CD4-positive, CD25-positive, alpha-beta regulatory T cell (primary cell): Measurements from ENCODE around the gene HNF1B. TPM values are rescaled to one million over a fixed set of nuclear protein-coding genes. Genes with fewer than 3 reads are reported as not detected.

Source experiments
- ATAC-seq, 2 donors: fragments of 150-1000 bp; cut with Tn5 transposase; one replicate each; pipeline ENCODE4 v1.10.0; 2021; ENCODE audit warnings: low read depth in 2 of 2, moderate number of reproducible peaks in 2 of 2, moderate library complexity in 1 of 2
- DNase-seq, 3 donors: peaks; one replicate each; pipeline versions ENCODE4 v3.0.0 to v3.0.0-alpha.2; 2012 to 2022; ENCODE audit warnings: mixed read lengths in 1 of 3
- H3K27ac ChIP-seq: one replicate; pipeline ENCODE4 v1.7.0; 2013; ENCODE audit warnings: mild to moderate bottlenecking, low read length; ENCODE audit not compliant: insufficient read depth, poor library complexity, severe bottlenecking
- H3K27me3 ChIP-seq: one replicate; pipeline ENCODE4 v1.7.0; 2013; ENCODE audit warnings: low read length; ENCODE audit not compliant: control insufficient read depth, insufficient read depth
- H3K36me3 ChIP-seq: one replicate; pipeline ENCODE4 v1.7.0; 2013; ENCODE audit warnings: mild to moderate bottlenecking, low read length, moderate library complexity; ENCODE audit not compliant: control insufficient read depth, insufficient read depth
- H3K4me1 ChIP-seq: 2 replicates; pipeline ENCODE4 v1.7.0; 2013; ENCODE audit warnings: mild to moderate bottlenecking, low read length; ENCODE audit not compliant: insufficient read depth, control insufficient read depth, poor library complexity, severe bottlenecking
- H3K4me3 ChIP-seq: one replicate; pipeline ENCODE4 v1.7.0; 2013; ENCODE audit warnings: low read depth, mild to moderate bottlenecking, low read length, moderate library complexity
- H3K9me3 ChIP-seq, 2 experiments: 1 replicate in 1 of 2; 2 replicates in 1 of 2; pipeline ENCODE4 v1.7.0; 2013; ENCODE audit warnings: low read length in 2 of 2, mild to moderate bottlenecking in 1 of 2, moderate library complexity in 1 of 2; ENCODE audit not compliant: control insufficient read depth in 2 of 2
- H3K27ac Mint-ChIP-seq, 3 donors: one replicate each; pipeline ENCODE4 v1.8.0; 2020 to 2022; ENCODE audit warnings: mild to moderate bottlenecking in 3 of 3, mixed read lengths in 3 of 3, moderate library complexity in 2 of 3
- H3K27me3 Mint-ChIP-seq: one replicate; pipeline ENCODE4 v1.8.0; 2022; ENCODE audit warnings: mild to moderate bottlenecking, mixed read lengths
- H3K36me3 Mint-ChIP-seq: one replicate; pipeline ENCODE4 v1.8.0; 2020; ENCODE audit warnings: mixed read lengths
- H3K4me1 Mint-ChIP-seq, 4 donors: one replicate each; pipeline ENCODE4 v1.8.0; 2020 to 2022; ENCODE audit warnings: mixed read lengths in 4 of 4, mild to moderate bottlenecking in 1 of 4
- H3K4me3 Mint-ChIP-seq, 4 donors: one replicate each; pipeline ENCODE4 v1.8.0; 2020 to 2022; ENCODE audit warnings: mild to moderate bottlenecking in 4 of 4, mixed read lengths in 4 of 4, moderate library complexity in 3 of 4
- H3K9me3 Mint-ChIP-seq, 7 donors: one replicate each; pipeline ENCODE4 v1.8.0; 2020 to 2022; ENCODE audit warnings: mixed read lengths in 7 of 7, mild to moderate bottlenecking in 3 of 7, moderate library complexity in 2 of 7
- polyA plus RNA-seq, 4 donors: library from polyadenylated mRNA; unstranded; fragments of 300-500 nt; fragmentation: Illumina TruSeq; gene quantifications; one replicate each; pipeline ENCODE4 v1.2.3, GENCODE V29; 2021
- total RNA-seq: library from RNA; stranded (reverse); gene quantifications from one replicate; pipeline ENCODE4 v1.2.3, GENCODE V29; 2022

Gene HNF1B
- total and polyA plus RNA-seq, 5 donors from 2014 or later, result not detected

DNA sequence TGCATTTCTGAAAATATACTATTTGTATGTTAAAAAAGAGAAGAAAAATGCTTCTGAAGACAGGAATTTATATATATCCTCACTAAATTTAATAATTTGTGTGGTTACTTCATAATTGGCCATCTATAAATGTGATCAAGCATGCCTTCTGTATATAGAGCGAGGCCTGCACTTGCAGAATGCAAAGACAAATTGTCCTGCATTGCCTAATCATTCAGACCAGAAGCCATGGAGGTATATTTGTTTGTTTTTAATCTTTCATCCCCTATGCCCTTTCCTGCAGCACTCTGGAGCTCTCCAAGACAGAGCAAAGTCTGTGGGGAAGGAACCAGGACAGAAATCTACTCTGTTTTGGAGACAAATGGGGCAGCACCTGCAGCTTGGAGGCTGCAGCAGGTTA is 77.8 kb downstream of the HNF1B start:
- H3K4me1 ChIP-seq, result no peaks in the 10 kb centered on the region
- peaks cover 19% of the 10 kb centered on the region for H3K27me3 Mint-ChIP-seq
- no peak for DNase-seq
- H3K27ac Mint-ChIP-seq, result no peak overlapping the region
- no peak overlapping the region for H3K4me3 ChIP-seq
- H3K4me3 Mint-ChIP-seq, result no peak overlapping the region
- no peaks in the 10 kb centered on the region for H3K9me3 Mint-ChIP-seq
- no peaks in the 10 kb centered on the region for H3K36me3 ChIP-seq
- H3K27ac ChIP-seq, result no peak overlapping the region
- no peaks in the 10 kb centered on the region for H3K4me1 Mint-ChIP-seq
- H3K36me3 Mint-ChIP-seq, result no peaks in the 10 kb centered on the region
- H3K9me3 ChIP-seq, result no peaks in the 10 kb centered on the region
- no peak for ATAC-seq
- peaks cover 3% of the 10 kb centered on the region for H3K27me3 ChIP-seq

DNA sequence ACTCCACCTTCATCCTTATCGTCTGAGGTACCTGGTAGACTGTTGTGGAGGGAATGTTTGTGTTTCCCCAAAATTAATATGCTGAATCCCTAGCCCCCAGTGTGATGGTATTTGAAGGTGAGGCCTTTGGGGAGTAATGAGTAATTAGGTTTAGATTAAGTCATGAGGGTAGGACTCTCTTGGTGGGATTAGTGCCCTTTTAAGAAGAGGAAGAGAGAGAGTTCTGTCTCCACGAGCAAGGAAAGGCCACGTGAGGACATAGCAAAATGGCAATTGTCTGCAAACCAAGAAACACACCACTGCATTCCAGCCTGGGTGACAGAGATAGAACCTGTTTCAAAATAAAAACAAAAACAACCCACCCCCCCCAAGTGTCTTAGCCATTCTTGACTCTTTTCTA is 80.6 kb downstream of the HNF1B start:
- Histone ChIP-seq H3K27ac (no peak overlapping the region), H3K4me3 (no peak overlapping the region), H3K27me3 (peaks cover 5% of the 10 kb centered on the region), H3K9me3 (no peaks in the 10 kb centered on the region), H3K4me1 (no peaks in the 10 kb centered on the region), H3K36me3 (no peaks in the 10 kb centered on the region)
- Mint-ChIP-seq H3K36me3 (no peaks in the 10 kb centered on the region), H3K27ac (no peak overlapping the region), H3K27me3 (peaks cover 33% of the 10 kb centered on the region), H3K9me3 (no peaks in the 10 kb centered on the region), H3K4me3 (no peak overlapping the region), H3K4me1 (no peaks in the 10 kb centered on the region)
- ATAC-seq (no peak), DNase-seq (no peak)

DNA sequence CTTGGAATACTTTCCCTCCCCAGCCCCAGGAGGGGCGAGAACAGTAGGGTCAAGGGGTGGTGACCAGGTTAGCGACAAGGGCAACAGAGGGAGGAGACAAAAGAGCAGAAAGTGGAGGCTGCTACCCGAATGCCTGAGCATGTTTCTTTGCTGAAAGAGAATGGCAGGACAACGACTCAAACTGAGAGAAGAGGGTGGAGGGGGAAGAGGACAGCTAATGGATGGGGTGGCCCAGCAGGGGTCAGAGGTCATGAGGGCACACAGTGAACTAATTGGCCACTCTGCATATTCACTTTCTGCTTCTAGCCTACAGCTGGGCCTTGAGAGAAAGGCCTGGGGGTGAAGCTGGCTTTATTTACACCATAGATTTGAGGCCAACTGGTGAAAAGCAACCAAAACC is 82.5 kb downstream of the HNF1B start:
- Histone ChIP-seq H3K4me1 (no peaks in the 10 kb centered on the region), H3K27ac (no peak overlapping the region), H3K4me3 (no peak overlapping the region), H3K9me3 (no peaks in the 10 kb centered on the region), H3K27me3 (peaks cover 5% of the 10 kb centered on the region), H3K36me3 (no peaks in the 10 kb centered on the region)
- no peak overlapping the region for H3K4me3 Mint-ChIP-seq
- H3K9me3 Mint-ChIP-seq, result no peaks in the 10 kb centered on the region
- H3K36me3 Mint-ChIP-seq, result no peaks in the 10 kb centered on the region
- ATAC-seq (no peak), DNase-seq (no peak)
- H3K27ac Mint-ChIP-seq, result no peak overlapping the region
- no peaks in the 10 kb centered on the region for H3K4me1 Mint-ChIP-seq
- peaks cover 33% of the 10 kb centered on the region for H3K27me3 Mint-ChIP-seq

DNA sequence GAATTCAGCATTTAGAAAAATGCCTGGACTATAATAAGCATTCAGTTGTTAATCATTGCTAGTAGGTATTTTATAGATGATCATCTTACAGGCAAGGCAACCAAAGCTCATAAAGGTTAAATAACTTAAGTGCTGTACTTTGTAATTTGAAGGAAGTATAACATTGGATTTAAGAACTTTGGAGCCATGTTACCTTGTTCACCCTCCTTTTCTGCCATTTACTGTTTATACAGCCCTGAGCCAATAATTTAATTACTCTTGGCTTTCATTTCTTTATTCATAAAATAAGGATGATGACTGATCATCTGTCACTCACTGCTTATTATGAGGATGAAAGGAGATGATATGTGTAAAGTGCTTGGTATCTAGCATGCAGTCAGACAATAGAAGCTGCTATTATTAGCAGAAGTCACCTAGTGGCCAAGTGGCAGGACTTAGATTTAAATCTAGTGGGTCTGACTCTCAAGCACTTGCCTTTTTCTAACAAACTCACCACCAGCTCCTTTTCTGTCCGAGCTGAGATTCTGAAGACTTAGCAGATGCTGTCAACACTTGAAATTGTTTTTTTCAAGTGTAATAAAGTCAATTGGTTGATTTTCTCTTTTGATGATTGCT is 83.4 kb downstream of the HNF1B start:
- DNase-seq (no peak), ATAC-seq (no peak)
- Histone ChIP-seq H3K36me3 (no peaks in the 10 kb centered on the region), H3K4me1 (no peaks in the 10 kb centered on the region), H3K4me3 (no peak overlapping the region), H3K27me3 (peaks cover 5% of the 10 kb centered on the region), H3K27ac (no peak overlapping the region), H3K9me3 (no peaks in the 10 kb centered on the region)
- no peak overlapping the region for H3K4me3 Mint-ChIP-seq
- H3K36me3 Mint-ChIP-seq, result no peaks in the 10 kb centered on the region
- H3K4me1 Mint-ChIP-seq, result no peaks in the 10 kb centered on the region
- peaks cover 33% of the 10 kb centered on the region for H3K27me3 Mint-ChIP-seq
- no peak overlapping the region for H3K27ac Mint-ChIP-seq
- H3K9me3 Mint-ChIP-seq, result no peaks in the 10 kb centered on the region

DNA sequence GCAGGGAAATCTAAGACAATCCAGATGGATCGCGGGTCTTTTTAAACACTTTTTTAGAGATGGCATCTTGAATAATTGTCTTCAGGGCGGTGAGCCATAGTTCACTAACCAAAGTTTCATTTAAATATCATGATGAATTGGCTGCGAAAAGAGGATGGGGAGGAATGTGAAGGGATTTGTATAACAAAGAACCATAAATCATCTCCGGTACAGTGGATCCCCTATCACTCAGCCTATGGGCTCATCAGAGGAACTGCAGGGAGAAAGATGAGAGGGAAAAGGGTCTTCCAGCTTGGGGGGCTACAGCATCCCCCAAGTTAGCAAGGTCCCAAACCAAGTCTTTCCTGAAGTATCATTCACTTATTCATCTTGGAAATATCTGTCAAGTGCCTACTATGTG is 84.9 kb downstream of the HNF1B start:
- H3K27me3 Mint-ChIP-seq, result peaks cover 33% of the 10 kb centered on the region
- ATAC-seq (no peak), DNase-seq (no peak)
- Histone ChIP-seq H3K27me3 (peaks cover 5% of the 10 kb centered on the region), H3K4me3 (no peak overlapping the region), H3K27ac (no peak overlapping the region), H3K36me3 (no peaks in the 10 kb centered on the region), H3K4me1 (no peaks in the 10 kb centered on the region), H3K9me3 (no peaks in the 10 kb centered on the region)
- no peak overlapping the region for H3K27ac Mint-ChIP-seq
- no peaks in the 10 kb centered on the region for H3K4me1 Mint-ChIP-seq
- no peaks in the 10 kb centered on the region for H3K9me3 Mint-ChIP-seq
- H3K36me3 Mint-ChIP-seq, result no peaks in the 10 kb centered on the region
- H3K4me3 Mint-ChIP-seq, result no peak overlapping the region

DNA sequence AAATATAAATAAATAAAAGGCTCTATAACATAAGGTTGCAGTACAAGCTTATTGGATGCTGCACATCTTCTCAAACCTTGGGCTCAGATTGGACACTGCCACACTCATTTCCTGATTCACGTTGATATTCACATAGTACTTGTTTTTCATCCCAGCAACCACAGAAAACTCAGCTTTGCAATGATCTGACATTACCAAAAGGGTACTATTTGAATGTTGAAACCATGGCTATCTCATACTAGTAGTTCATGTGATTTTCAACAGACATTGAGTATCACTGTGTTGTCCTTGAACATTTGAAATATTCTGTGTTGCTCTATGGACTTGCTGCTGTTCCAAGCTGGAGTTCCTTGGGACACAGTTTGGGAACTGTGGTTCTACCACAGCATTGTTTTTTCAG is 87.7 kb downstream of the HNF1B start:
- H3K9me3 Mint-ChIP-seq, result peaks cover 0 to 1% (median 0%) of the 10 kb centered on the region in 7 donors
- Histone ChIP-seq H3K27ac (no peak overlapping the region), H3K27me3 (peaks cover 2% of the 10 kb centered on the region), H3K4me3 (no peak overlapping the region), H3K4me1 (no peaks in the 10 kb centered on the region), H3K9me3 (no peaks in the 10 kb centered on the region), H3K36me3 (no peaks in the 10 kb centered on the region)
- DNase-seq (no peak), ATAC-seq (no peak)
- H3K27me3 Mint-ChIP-seq, result peaks cover 36% of the 10 kb centered on the region
- no peaks in the 10 kb centered on the region for H3K4me1 Mint-ChIP-seq
- no peak overlapping the region for H3K4me3 Mint-ChIP-seq
- no peaks in the 10 kb centered on the region for H3K36me3 Mint-ChIP-seq
- no peak overlapping the region for H3K27ac Mint-ChIP-seq

DNA sequence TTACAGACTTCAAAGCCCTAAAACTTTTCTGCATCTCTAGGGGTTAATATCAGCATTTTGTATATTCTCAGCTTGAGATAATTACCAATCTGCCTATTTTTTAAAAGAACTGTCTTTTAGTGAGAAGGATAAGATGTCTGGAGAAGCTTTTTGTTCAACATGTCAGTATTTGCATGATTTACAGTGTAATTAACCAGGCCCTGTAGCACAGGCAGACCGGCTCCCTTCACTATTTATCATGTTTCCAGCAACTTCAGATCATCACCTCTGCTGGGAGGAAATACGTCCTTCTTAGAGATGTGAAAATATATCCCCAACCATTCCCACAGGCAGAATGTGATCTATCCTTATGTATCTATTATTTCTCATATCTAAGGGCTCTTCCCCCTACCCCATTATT is 93.0 kb downstream of the HNF1B start:
- H3K4me3 Mint-ChIP-seq, result no peak overlapping the region
- no peaks in the 10 kb centered on the region for H3K36me3 Mint-ChIP-seq
- peaks cover 0 to 1% (median 0%) of the 10 kb centered on the region in 7 donors for H3K9me3 Mint-ChIP-seq
- H3K4me1 ChIP-seq, result no peaks in the 10 kb centered on the region
- no peaks in the 10 kb centered on the region for H3K9me3 ChIP-seq
- H3K27me3 ChIP-seq, result peaks cover 38% of the 10 kb centered on the region
- ATAC-seq, result no peak
- no peak for DNase-seq
- H3K27ac ChIP-seq, result no peak overlapping the region
- no peaks in the 10 kb centered on the region for H3K4me1 Mint-ChIP-seq
- H3K4me3 ChIP-seq, result no peak overlapping the region
- peaks cover 60% of the 10 kb centered on the region for H3K27me3 Mint-ChIP-seq
- no peaks in the 10 kb centered on the region for H3K36me3 ChIP-seq
- H3K27ac Mint-ChIP-seq, result no peak overlapping the region

DNA sequence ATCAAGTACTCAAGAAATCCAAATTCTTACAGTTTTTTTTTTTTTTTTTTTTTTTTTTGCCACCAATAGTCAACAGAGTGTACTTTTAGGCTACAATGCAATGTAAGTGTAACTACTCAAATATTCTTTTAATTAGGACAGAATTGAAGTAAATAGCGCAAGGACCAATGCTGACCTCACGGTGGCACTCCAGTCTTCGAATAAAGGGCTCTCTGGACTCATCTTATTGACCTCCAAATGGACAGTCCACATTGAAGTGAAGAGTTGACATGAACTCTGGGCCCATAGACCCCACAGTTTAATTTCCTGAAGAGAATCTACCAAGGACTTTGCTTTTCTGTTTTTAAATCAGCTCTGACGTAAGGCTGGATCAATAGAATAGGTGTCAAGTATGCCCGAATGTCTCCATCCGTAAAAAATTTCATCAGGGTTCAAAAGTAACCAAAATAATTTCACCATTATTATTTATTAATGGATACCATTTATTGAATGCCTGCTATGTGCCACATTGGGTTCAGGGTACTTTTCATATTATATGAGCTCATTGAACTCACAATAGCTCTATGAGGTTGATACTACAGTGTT is 94.3 kb downstream of the HNF1B start:
- no peaks in the 10 kb centered on the region for H3K9me3 ChIP-seq
- no peak overlapping the region for H3K4me3 Mint-ChIP-seq
- H3K36me3 ChIP-seq, result no peaks in the 10 kb centered on the region
- ATAC-seq, result no peak
- no peak overlapping the region for H3K4me3 ChIP-seq
- H3K27me3 ChIP-seq, result peaks cover 47% of the 10 kb centered on the region
- peaks cover 73% of the 10 kb centered on the region for H3K27me3 Mint-ChIP-seq
- no peak overlapping the region for H3K27ac Mint-ChIP-seq
- no peaks in the 10 kb centered on the region for H3K4me1 Mint-ChIP-seq
- H3K36me3 Mint-ChIP-seq, result no peaks in the 10 kb centered on the region
- H3K27ac ChIP-seq, result no peak overlapping the region
- DNase-seq, result no peak
- peaks cover 0 to 2% (median 0%) of the 10 kb centered on the region in 7 donors for H3K9me3 Mint-ChIP-seq
- no peaks in the 10 kb centered on the region for H3K4me1 ChIP-seq
